K562 (cell line): Measurements from ENCODE around the gene PNPLA7. TPM values are rescaled to one million over a fixed set of nuclear protein-coding genes. Genes with fewer than 3 reads are reported as not detected.

Experiments
- ATAC-seq: fragments of 200-7000 bp; cut with Tn5 transposase; 3 replicates; pipeline ENCODE4 v1.9.1; 2020; ENCODE audit warnings: moderate library complexity
- BruUV-seq: library from RNA; stranded (reverse); fragments of 400-500 nt; replicated peaks from 2 replicates; lab custom pipeline; 2021; lab: Mats Ljungman, UMichigan
- CTCF ChIA-PET: fragments of 300-600 bp; formaldehyde crosslinking; extraction: SDS; loops from one replicate; lab custom pipeline; 2021; ENCODE audit warnings: low intra/inter-chr PET ratio; lab: Yijun Ruan, JAX
- POLR2A ChIA-PET: fragments of 300-600, 350-650 bp; sonication (Branson Sonifier 250); formaldehyde crosslinking; extraction: SDS; loops from one replicate; lab custom pipeline; 2021; ENCODE audit warnings: antibody characterized with exemption, inconsistent platforms; lab: Yijun Ruan, JAX
- DNase-seq, 4 experiments: peaks; one replicate each; pipeline versions ENCODE4 v3.0.0 to v3.0.0-alpha.2; 2011 to 2018; ENCODE audit warnings: low spot score in 3 of 4, mixed read lengths in 3 of 4; ENCODE audit errors: extremely low read depth in 1 of 4
- FAIRE-seq: peaks from 2 replicates; lab custom pipeline; 2011; peaks lifted over from hg19 to GRCh38; lab: Jason Lieb, UNC
- H2AFZ ChIP-seq: 2 replicates; pipeline ENCODE4 v1.6.0; 2011; ENCODE audit warnings: low read depth, low read length, control low read depth, inconsistent platforms
- H3K27ac ChIP-seq: fragments of 200-600 bp; 3 replicates; pipeline ENCODE4 v1.8.0; 2011; ENCODE audit warnings: low read depth, mild to moderate bottlenecking, control low read depth, inconsistent platforms, low read length, moderate library complexity, mixed read lengths; ENCODE audit errors: extremely low read depth
- H3K27me3 ChIP-seq, 2 experiments: fragments of 300-600 bp in 1 of 2; 2 replicates in 1 of 2; 3 replicates in 1 of 2; pipeline versions ENCODE4 v1.6.0 to v1.8.0; 2011; ENCODE audit warnings: inconsistent platforms in 2 of 2, low read length in 2 of 2, mild to moderate bottlenecking in 1 of 2, mixed read lengths in 1 of 2, moderate library complexity in 1 of 2; ENCODE audit not compliant: control insufficient read depth in 2 of 2, insufficient read depth in 2 of 2
- H3K36me3 ChIP-seq: fragments of 300-600 bp; 3 replicates; pipeline ENCODE4 v1.8.0; 2011; ENCODE audit warnings: mild to moderate bottlenecking, low read length, inconsistent platforms; ENCODE audit not compliant: control insufficient read depth, insufficient read depth
- H3K4me1 ChIP-seq, 2 experiments: fragments of 200-600 bp in 1 of 2; replicated peaks in 1 of 2; 2 replicates in 1 of 2; 3 replicates in 1 of 2; pipeline versions ENCODE4 v1.5.1 to v1.8.0; 2011; ENCODE audit warnings: inconsistent platforms in 2 of 2, low read length in 2 of 2, mild to moderate bottlenecking in 1 of 2, mixed read lengths in 1 of 2, moderate library complexity in 1 of 2; ENCODE audit not compliant: control insufficient read depth in 2 of 2, insufficient read depth in 2 of 2
- H3K4me2 ChIP-seq: 2 replicates; pipeline ENCODE4 v1.6.1; 2011; ENCODE audit warnings: low read length, control low read depth, inconsistent platforms, mixed read lengths; ENCODE audit not compliant: insufficient read depth
- H3K4me3 ChIP-seq: fragments of 200-600 bp; sonication (generic), shearing (Covaris generic); 2 replicates; pipeline ENCODE4 v1.5.1; 2016; ENCODE audit warnings: control low read depth, inconsistent platforms
- H3K79me2 ChIP-seq: fragments of 200-600 bp; 3 replicates; pipeline ENCODE4 v1.8.0; 2011; ENCODE audit warnings: low read length, inconsistent platforms; ENCODE audit not compliant: control insufficient read depth, insufficient read depth
- H3K9ac ChIP-seq, 2 experiments: 2 replicates each; pipeline versions ENCODE4 v1.6.0 to v1.6.1; 2011; ENCODE audit warnings: low read depth in 2 of 2, low read length in 2 of 2, control low read depth in 1 of 2, inconsistent platforms in 1 of 2, mild to moderate bottlenecking in 1 of 2, mixed read lengths in 1 of 2; ENCODE audit not compliant: insufficient read depth in 1 of 2
- H3K9me1 ChIP-seq: one replicate; pipeline ENCODE4 v1.6.0; 2011; ENCODE audit warnings: inconsistent platforms, mild to moderate bottlenecking, low read length, moderate library complexity; ENCODE audit not compliant: control insufficient read depth, insufficient read depth
- H3K9me3 ChIP-seq: replicated peaks from 2 replicates; pipeline ENCODE4 v1.5.1; 2011; ENCODE audit warnings: low read depth, low read length, inconsistent platforms; ENCODE audit not compliant: control insufficient read depth, insufficient read depth
- H4K20me1 ChIP-seq: replicated peaks from 2 replicates; pipeline ENCODE4 v1.6.1; 2011; ENCODE audit warnings: low read length, inconsistent platforms, mixed read lengths; ENCODE audit not compliant: control insufficient read depth, insufficient read depth
- CHD2 ChIP-seq: IDR thresholded peaks from 2 replicates; pipeline ENCODE4 v1.6.1; 2011; ENCODE audit warnings: low read depth, low read length
- ZKSCAN3 ChIP-seq: fragments of 250-450 bp; sonication (Bioruptor Pico); IDR thresholded peaks from 2 replicates; pipeline ENCODE4 v1.4.0; 2020
- WGBS: fragments of 100-300 bp; shearing (Covaris generic); methylation state at CpG from one replicate; pipeline ENCODE4 v1.1.6; 2016; ENCODE audit warnings: low coverage, mixed read lengths; ENCODE audit not compliant: insufficient coverage; ENCODE audit errors: missing lambda C conversion rate; 5-methylcytosine and 5-hydroxymethylcytosine counted together
- in situ Hi-C: fragments of 300-500 bp; cut with MboI; formaldehyde crosslinking; loops from 4 replicates; pipeline ENCODE4 v1.15.0; 2018; ENCODE audit warnings: inconsistent platforms, mixed read lengths
- intact Hi-C: fragments of 100-400 bp; cut with micrococcal nuclease; formaldehyde crosslinking; loops from 2 replicates; pipeline ENCODE4 v1.14.2; 2022
- polyA plus RNA-seq, 8 experiments: library from polyadenylated mRNA; depleted of rRNA in 4 of 8; stranded (reverse) in 5 of 8; unstranded in 3 of 8; fragments of >200 nt; fragmentation: Nextera tagmentation in 2 of 8; fragmentation: Illumina TruSeq in 1 of 8; extraction: Ambion mirVana in 2 of 8; extraction: Trizol in 1 of 8; gene quantifications; 2 replicates each; pipeline versions ENCODE4 v1.2.1 to v1.2.3, GENCODE V29; 2011 to 2014; ENCODE audit warnings: inconsistent platforms in 1 of 8, missing spikeins in 1 of 8
- total RNA-seq, 7 experiments: library from RNA; depleted of rRNA in 6 of 7; stranded (reverse); fragments of >200 nt in 6 of 7; fragmentation: Illumina TruSeq in 2 of 7; extraction: Trizol in 2 of 7; gene quantifications; 2 replicates each; pipeline versions ENCODE4 v1.2.1 to v1.2.3, GENCODE V29; 2011 to 2021; ENCODE audit warnings: low replicate concordance in 1 of 7
- TF ChIP-seq, protein P1 (sequence below): sonication (generic); formaldehyde crosslinking; IDR thresholded peaks from 2 replicates; pipeline ENCODE4 v1.8.0; 2022; ENCODE audit warnings: mild to moderate bottlenecking, low read depth, missing genetic modification reagents
- TF ChIP-seq, protein P2 (sequence below): sonication (generic); formaldehyde crosslinking; IDR thresholded peaks from 2 replicates; pipeline ENCODE4 v1.9.0; 2022; ENCODE audit warnings: mild to moderate bottlenecking, missing genetic modification reagents
- TF ChIP-seq, protein P3 (sequence below): fragments of 450-650 bp; IDR thresholded peaks from 2 replicates; pipeline ENCODE4 v1.6.1; 2016; ENCODE audit warnings: antibody characterized with exemption

Gene PNPLA7
- total and polyA plus RNA-seq, 9 of the 15 experiments (the other 6 are each of a cell fraction or from before 2014, with no cell fraction given), result 0.01 to 0.85 (median 0.19) TPM; not detected in 1

GRCh38 chr9:137482094-137482781 lies 68.0 kb downstream of the PNPLA7 start (continued):
- TF ChIP-seq CHD2 (no peak), ZKSCAN3 (CRISPR knock-in tag) (no peak)

DNA sequence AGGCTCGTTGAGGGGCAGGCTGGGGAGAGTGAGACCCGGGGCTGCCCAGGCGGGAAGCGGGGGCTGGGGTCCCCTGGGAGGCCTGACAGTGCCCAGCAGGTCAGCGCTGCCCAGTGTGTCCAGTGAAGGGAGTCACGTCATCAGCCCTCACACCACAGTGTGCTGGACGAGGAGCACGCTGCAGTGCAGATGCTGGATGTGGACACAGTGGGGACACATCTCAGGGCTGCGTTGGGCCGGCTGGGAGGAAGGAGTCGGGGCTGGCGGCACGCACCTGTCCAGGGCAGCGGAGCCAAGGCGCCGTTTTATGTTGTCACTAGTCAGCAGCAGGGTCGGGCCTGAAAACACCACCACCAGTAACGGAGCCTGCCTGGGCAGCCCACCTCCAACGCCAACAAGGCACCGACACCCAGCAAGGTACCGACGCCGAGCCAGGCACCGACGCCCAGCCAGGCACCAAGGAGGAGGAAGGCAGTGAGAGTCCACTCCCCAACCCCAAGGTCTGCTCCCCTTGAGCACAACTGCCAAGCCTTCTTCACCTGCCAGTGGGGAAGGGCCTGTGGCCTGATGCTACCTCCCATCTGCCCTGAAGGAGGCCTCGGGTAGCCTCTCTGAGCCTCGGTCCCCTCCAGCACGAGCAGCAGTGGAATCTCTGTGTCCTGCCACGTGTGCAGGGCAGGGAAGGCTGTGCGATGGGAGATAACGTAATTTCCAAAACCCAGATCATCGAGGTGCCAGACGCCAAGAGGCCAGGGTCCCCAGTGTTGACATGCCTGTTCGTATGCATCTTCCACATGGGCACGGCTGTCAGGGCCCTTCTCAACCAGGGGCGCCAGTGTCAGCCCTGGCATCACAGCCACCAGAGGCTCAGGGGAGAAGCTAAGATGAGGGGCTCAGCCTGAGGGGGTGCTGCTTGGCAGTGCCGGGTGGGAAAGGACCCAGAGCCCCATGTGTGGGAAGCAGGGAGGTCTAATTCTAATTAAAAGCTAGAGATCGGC lies 69.2 kb downstream of the PNPLA7 start:
- ChIA-PET POLR2A (interaction anchor here (1.3 to 1.9 kb wide), 3 partner anchors 11 to 24 kb away, joined by 3 to 11 read pairs (median 6); no protein-coding TSS in a partner anchor), CTCF (no interaction called here)
- Histone ChIP-seq H3K9me3 (peaks cover 3% of the 10 kb centered on the region), H4K20me1 (no peaks in the 10 kb centered on the region), H3K4me2 (no peak overlapping the region), H3K9ac (peak overlapping the region in 1 of 2 experiments; percentile 78; a peak in 2 of 4 replicates), H3K27me3 (no peaks in the 10 kb centered on the region), H3K79me2 (no peaks in the 10 kb centered on the region), H2AFZ (no peak overlapping the region), H3K4me1 (peaks cover 11 to 70% of the 10 kb centered on the region in 2 experiments), H3K36me3 (no peaks in the 10 kb centered on the region), H3K9me1 (no peaks in the 10 kb centered on the region), H3K27ac (peak overlapping the region; percentile 33; the same call in 1 of the 3 replicates), H3K4me3 (no peak overlapping the region)
- BruUV-seq, result no TSS peak
- 88% methylated on average over 32 of the region's 38 CpGs for WGBS
- no peak for ATAC-seq
- DNase-seq, result no peak
- intact Hi-C loops, result no loop called here
- in situ Hi-C loops, result no loop called here
- no peak for FAIRE-seq
- TF ChIP-seq, protein P1, sequence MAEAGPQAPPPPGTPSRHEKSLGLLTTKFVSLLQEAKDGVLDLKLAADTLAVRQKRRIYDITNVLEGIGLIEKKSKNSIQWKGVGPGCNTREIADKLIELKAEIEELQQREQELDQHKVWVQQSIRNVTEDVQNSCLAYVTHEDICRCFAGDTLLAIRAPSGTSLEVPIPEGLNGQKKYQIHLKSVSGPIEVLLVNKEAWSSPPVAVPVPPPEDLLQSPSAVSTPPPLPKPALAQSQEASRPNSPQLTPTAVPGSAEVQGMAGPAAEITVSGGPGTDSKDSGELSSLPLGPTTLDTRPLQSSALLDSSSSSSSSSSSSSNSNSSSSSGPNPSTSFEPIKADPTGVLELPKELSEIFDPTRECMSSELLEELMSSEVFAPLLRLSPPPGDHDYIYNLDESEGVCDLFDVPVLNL (CRISPR knock-in tag), result 0 out of 2 replicates have a peak, but pooled peaks have one; percentile 42
- TF ChIP-seq, protein P2, sequence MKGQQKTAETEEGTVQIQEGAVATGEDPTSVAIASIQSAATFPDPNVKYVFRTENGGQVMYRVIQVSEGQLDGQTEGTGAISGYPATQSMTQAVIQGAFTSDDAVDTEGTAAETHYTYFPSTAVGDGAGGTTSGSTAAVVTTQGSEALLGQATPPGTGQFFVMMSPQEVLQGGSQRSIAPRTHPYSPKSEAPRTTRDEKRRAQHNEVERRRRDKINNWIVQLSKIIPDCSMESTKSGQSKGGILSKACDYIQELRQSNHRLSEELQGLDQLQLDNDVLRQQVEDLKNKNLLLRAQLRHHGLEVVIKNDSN (CRISPR knock-in tag), result 0 out of 2 replicates have a peak, but pooled peaks have one; percentile 21
- TF ChIP-seq, protein P3, sequence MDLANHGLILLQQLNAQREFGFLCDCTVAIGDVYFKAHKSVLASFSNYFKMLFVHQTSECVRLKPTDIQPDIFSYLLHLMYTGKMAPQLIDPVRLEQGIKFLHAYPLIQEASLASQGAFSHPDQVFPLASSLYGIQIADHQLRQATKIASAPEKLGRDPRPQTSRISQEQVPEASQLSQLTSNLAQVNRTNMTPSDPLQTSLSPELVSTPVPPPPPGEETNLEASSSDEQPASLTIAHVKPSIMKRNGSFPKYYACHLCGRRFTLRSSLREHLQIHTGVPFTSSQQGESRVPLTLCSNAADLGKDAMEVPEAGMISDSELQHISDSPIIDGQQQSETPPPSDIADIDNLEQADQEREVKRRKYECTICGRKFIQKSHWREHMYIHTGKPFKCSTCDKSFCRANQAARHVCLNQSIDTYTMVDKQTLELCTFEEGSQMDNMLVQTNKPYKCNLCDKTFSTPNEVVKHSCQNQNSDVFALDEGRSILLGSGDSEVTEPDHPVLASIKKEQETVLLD, result no peak
